ENCODE measurements around the gene ENOX1. TPM values are rescaled to one million over a fixed set of nuclear protein-coding genes. Genes with fewer than 3 reads are reported as not detected.

Gene ENOX1
- total and polyA plus RNA-seq, 2 of the 8 experiments (the other 6 are each of a cell fraction or from before 2014, with no cell fraction given): 0.23 to 0.37 TPM

- H3K4me2 ChIP-seq (ENCODE audit: insufficient read depth in 1 of 2, low read depth in 2 of 2, low read length in 2 of 2): no peak overlapping the region
- no peak for TF ChIP-seq NANOG (IDR thresholded peaks at IDR 0.05; ENCODE audit: insufficient read depth, low read depth, low read length, poor library complexity, severe bottlenecking)
- TF ChIP-seq SP1 (IDR thresholded peaks at IDR 0.05; ENCODE audit: low read depth, low read length): no peak
- TF ChIP-seq POLR2A (IDR thresholded peaks at IDR 0.05; ENCODE audit: control extremely low read depth in 1 of 2, low read depth in 2 of 2, low read length in 2 of 2): no peak
Observed at GRCh38 chr13:43662976-43663375, 123.8 kb downstream of the ENOX1 start.

More at GRCh38 chr13:43662976-43663375, 123.8 kb downstream of the ENOX1 start:
- Histone ChIP-seq H3K79me1 (ENCODE audit: low read depth, low read length) (no peaks in the 10 kb centered on the region), H4K20me1 (replicated peaks in 1 of 2; ENCODE audit: control insufficient read depth in 1 of 2, insufficient read depth in 2 of 2, low read length in 2 of 2) (no peaks in the 10 kb centered on the region), H3K23me2 (ENCODE audit: low read depth, low read length) (no peaks in the 10 kb centered on the region), H2BK15ac (ENCODE audit: low read length) (no peak overlapping the region), H3K79me2 (ENCODE audit: control insufficient read depth in 1 of 2, insufficient read depth in 2 of 2, low read length in 2 of 2) (no peaks in the 10 kb centered on the region), H2BK5ac (ENCODE audit: low read depth, low read length) (no peak overlapping the region), H4K91ac (replicated peaks; ENCODE audit: insufficient read length, low read length) (no peak overlapping the region), H3K4ac (replicated peaks; ENCODE audit: insufficient read length, low read depth, low read length) (no peak overlapping the region), H2BK20ac (ENCODE audit: low read length) (no peak overlapping the region), H4K5ac (ENCODE audit: insufficient read length, low read depth, low read length) (no peak overlapping the region), H3K36me3 (ENCODE audit: control insufficient read depth in 2 of 4, insufficient read depth in 4 of 4, low read length in 3 of 4) (no peaks in the 10 kb centered on the region), H3K14ac (ENCODE audit: insufficient read length) (no peak overlapping the region), H2BK12ac (ENCODE audit: low read depth, low read length) (no peak overlapping the region), H2AK5ac (ENCODE audit: low read depth, low read length) (no peak overlapping the region), H3K4me3 (ENCODE audit: extremely low read depth in 1 of 4, insufficient read depth in 2 of 4, low read depth in 3 of 4, low read length in 4 of 4) (no peak overlapping the region), H3K23ac (ENCODE audit: insufficient read length) (no peak overlapping the region), H2AFZ (ENCODE audit: low read length) (no peak overlapping the region), H3K4me1 (replicated peaks in 1 of 4; ENCODE audit: control insufficient read depth in 3 of 4, insufficient read depth in 4 of 4, low read length in 3 of 4) (no peaks in the 10 kb centered on the region; a peak in 1 of 7 replicates), H2BK120ac (replicated peaks; ENCODE audit: low read depth, low read length) (no peak overlapping the region), H3K18ac (ENCODE audit: extremely low read depth, low read length) (no peak overlapping the region), H3K27ac (ENCODE audit: low read depth, low read length) (no peak overlapping the region), H3K56ac (replicated peaks; ENCODE audit: insufficient read length, low read depth, low read length) (no peak overlapping the region), H4K8ac (ENCODE audit: extremely low read depth, insufficient read depth, low read length) (no peak overlapping the region), H3K9me3 (ENCODE audit: insufficient read depth in 2 of 2, low read depth in 1 of 2, low read length in 1 of 2) (no peaks in the 10 kb centered on the region), H3K27me3 (replicated peaks in 1 of 4; ENCODE audit: control insufficient read depth in 3 of 4, extremely low read depth in 1 of 4, insufficient read depth in 3 of 4, low read length in 3 of 4) (no peaks in the 10 kb centered on the region), H3K9ac (replicated peaks in 1 of 4; ENCODE audit: extremely low read depth in 1 of 4, low read depth in 3 of 4, low read length in 3 of 4) (no peak overlapping the region)
- ChIA-PET POLR2A (ENCODE audit: partially characterized antibody) (no interaction called here), CTCF (ENCODE audit: partially characterized antibody) (no interaction called here)
- no peak for FAIRE-seq
- DNase-seq (ENCODE audit: low read depth in 1 of 2, low spot score in 2 of 2): no peak

Measured in H1 (cell line).